Activated CD4-positive, alpha-beta T cell treated with anti-CD3 and anti-CD28 coated beads for 36 hours (primary cell): ENCODE data around the gene NDUFS3. TPM values are rescaled to one million over a fixed set of nuclear protein-coding genes. Genes with fewer than 3 reads are reported as not detected.

Experiments used
- ATAC-seq: fragments of 200-7000 bp; cut with Tn5 transposase; one replicate; pipeline ENCODE4 v1.10.0; 2021; ENCODE audit warnings: mild to moderate bottlenecking, moderate library complexity
- CTCF ChIA-PET: fragments of 350-600 bp; sonication (Branson Sonifier 250); formaldehyde crosslinking; loops from one replicate; lab custom pipeline; 2021; ENCODE audit warnings: antibody characterized with exemption; lab: Charles Lee
- POLR2A ChIA-PET: fragments of 350-600 bp; sonication (Branson Sonifier 250); formaldehyde crosslinking; loops from one replicate; lab custom pipeline; 2021; ENCODE audit warnings: antibody characterized with exemption, inconsistent platforms; lab: Charles Lee
- DNase-seq: peaks from one replicate; pipeline ENCODE4 v3.0.0-alpha.2; 2020
- H3K27ac Mint-ChIP-seq: one replicate; pipeline ENCODE4 v1.8.0; 2021; ENCODE audit warnings: mixed read lengths
- H3K27me3 Mint-ChIP-seq: one replicate; pipeline ENCODE4 v1.8.0; 2021; ENCODE audit warnings: mixed read lengths
- H3K36me3 Mint-ChIP-seq: one replicate; pipeline ENCODE4 v1.8.0; 2021; ENCODE audit warnings: low read depth, mixed read lengths
- H3K4me1 Mint-ChIP-seq: one replicate; pipeline ENCODE4 v1.8.0; 2021; ENCODE audit warnings: mixed read lengths
- H3K4me3 Mint-ChIP-seq: one replicate; pipeline ENCODE4 v1.8.0; 2021; ENCODE audit warnings: mild to moderate bottlenecking, moderate library complexity, mixed read lengths
- H3K9me3 Mint-ChIP-seq: one replicate; pipeline ENCODE4 v1.8.0; 2021; ENCODE audit warnings: low read depth, mixed read lengths
- intact Hi-C, 2 experiments: fragments of 100-400 bp; cut with DNase I in 1 of 2; cut with micrococcal nuclease in 1 of 2; formaldehyde crosslinking; loops; one replicate each; pipeline versions ENCODE4 v1.14.2 to v1.15.1; 2022 to 2024; cut with DNase I, micrococcal nuclease
- total RNA-seq, 2 experiments: library from RNA; stranded (reverse); gene quantifications; one replicate each; pipeline ENCODE4 v1.2.3, GENCODE V29; 2021

Gene NDUFS3
- total RNA-seq, 2 experiments from 2014 or later: 96.9 to 108 TPM

GRCh38 chr11:47603295-47603694 lies 24.4 kb downstream of the NDUFS3 start:
- no peak overlapping the region for H3K4me3 Mint-ChIP-seq
- DNase-seq: no peak
- ChIA-PET POLR2A (no interaction called here), CTCF (no interaction called here)
- H3K9me3 Mint-ChIP-seq: no peaks in the 10 kb centered on the region
- H3K27ac Mint-ChIP-seq: no peak overlapping the region
- intact Hi-C loops: no loop called here
- no peaks in the 10 kb centered on the region for H3K4me1 Mint-ChIP-seq
- H3K36me3 Mint-ChIP-seq: no peaks in the 10 kb centered on the region
- ATAC-seq: no peak
- H3K27me3 Mint-ChIP-seq: no peaks in the 10 kb centered on the region

GRCh38 chr11:47605921-47606320 lies 27.0 kb downstream of the NDUFS3 start:
- Mint-ChIP-seq H3K4me1 (no peaks in the 10 kb centered on the region), H3K36me3 (no peaks in the 10 kb centered on the region), H3K9me3 (no peaks in the 10 kb centered on the region), H3K27ac (no peak overlapping the region), H3K4me3 (no peak overlapping the region), H3K27me3 (no peaks in the 10 kb centered on the region)
- intact Hi-C loops: no loop called here
- DNase-seq (no peak), ATAC-seq (no peak)
- ChIA-PET CTCF (interaction anchor here (1.3 to 1.5 kb wide), 2 partner anchors 10 kb away, joined by 3 to 4 read pairs; no protein-coding TSS in a partner anchor), POLR2A (no interaction called here)

- CTCF ChIA-PET: interaction anchor here (1.1 to 1.5 kb wide), 3 partner anchors 10 to 51 kb away, joined by 3 to 4 read pairs (median 3); no protein-coding TSS in a partner anchor
- Mint-ChIP-seq H3K36me3 (no peaks in the 10 kb centered on the region), H3K9me3 (no peaks in the 10 kb centered on the region), H3K4me3 (no peak overlapping the region), H3K4me1 (no peaks in the 10 kb centered on the region), H3K27me3 (no peaks in the 10 kb centered on the region), H3K27ac (no peak overlapping the region)
- DNase-seq (no peak), ATAC-seq (no peak)
- POLR2A ChIA-PET: no interaction called here
- intact Hi-C loops: no loop called here
Observed at GRCh38 chr11:47606731-47607130, 27.9 kb downstream of the NDUFS3 start.

- POLR2A ChIA-PET: interaction anchor here (0.5 to 0.6 kb wide), 2 partner anchors 25 to 996 kb away, joined by 4 to 10 read pairs; no protein-coding TSS in a partner anchor
- Mint-ChIP-seq H3K9me3 (no peaks in the 10 kb centered on the region), H3K4me1 (no peaks in the 10 kb centered on the region), H3K27ac (no peak overlapping the region), H3K27me3 (no peaks in the 10 kb centered on the region), H3K4me3 (no peak overlapping the region), H3K36me3 (no peaks in the 10 kb centered on the region)
- CTCF ChIA-PET: interaction anchor here (0.6 to 1.3 kb wide), 3 partner anchors 13 to 90 kb away, joined by 3 to 4 read pairs (median 3); no protein-coding TSS in a partner anchor
- no peak for ATAC-seq
- DNase-seq: no peak
- intact Hi-C loops: no loop called here
Observed at GRCh38 chr11:47607380-47607779, 28.5 kb downstream of the NDUFS3 start.

GRCh38 chr11:47609675-47610074 lies 30.8 kb downstream of the NDUFS3 start:
- H3K27ac Mint-ChIP-seq: peak overlapping the region; percentile 69
- no peaks in the 10 kb centered on the region for H3K27me3 Mint-ChIP-seq
- CTCF ChIA-PET: interaction anchor here (0.6 kb wide), 1 partner anchor 88 kb away, joined by 3 read pairs; no protein-coding TSS in a partner anchor
- no peak for ATAC-seq
- POLR2A ChIA-PET: no interaction called here
- H3K4me3 Mint-ChIP-seq: no peak overlapping the region
- intact Hi-C loops: no loop called here
- no peak for DNase-seq
- no peaks in the 10 kb centered on the region for H3K36me3 Mint-ChIP-seq
- no peaks in the 10 kb centered on the region for H3K4me1 Mint-ChIP-seq
- no peaks in the 10 kb centered on the region for H3K9me3 Mint-ChIP-seq

GRCh38 chr11:47611348-47611794 lies 32.5 kb downstream of the NDUFS3 start:
- ATAC-seq (no peak), DNase-seq (no peak)
- POLR2A ChIA-PET: no interaction called here
- H3K4me1 Mint-ChIP-seq: no peaks in the 10 kb centered on the region
- no peak overlapping the region for H3K27ac Mint-ChIP-seq
- no peak overlapping the region for H3K4me3 Mint-ChIP-seq
- CTCF ChIA-PET: interaction anchor here (0.6 to 0.7 kb wide), 2 partner anchors 74 to 1561 kb away, joined by 3 read pairs; no protein-coding TSS in a partner anchor
- H3K9me3 Mint-ChIP-seq: no peaks in the 10 kb centered on the region
- no peaks in the 10 kb centered on the region for H3K27me3 Mint-ChIP-seq
- intact Hi-C loops: no loop called here
- H3K36me3 Mint-ChIP-seq: no peaks in the 10 kb centered on the region

GRCh38 chr11:47615249-47615648 lies 36.4 kb downstream of the NDUFS3 start:
- CTCF ChIA-PET: interaction anchor here (1.3 kb wide), 1 partner anchor 37 kb away, joined by 5 read pairs; the partner anchor contains the start of genes KBTBD4 and NDUFS3

GRCh38 chr11:47616726-47617416 lies 38.0 kb downstream of the NDUFS3 start:
- Mint-ChIP-seq H3K4me3 (no peak overlapping the region), H3K4me1 (no peaks in the 10 kb centered on the region), H3K27ac (no peak overlapping the region), H3K27me3 (no peaks in the 10 kb centered on the region), H3K36me3 (peaks cover 11% of the 10 kb centered on the region), H3K9me3 (no peaks in the 10 kb centered on the region)
- POLR2A ChIA-PET: interaction anchor here (0.6 to 0.7 kb wide), 3 partner anchors 22 to 166 kb away, joined by 3 to 4 read pairs (median 3); no protein-coding TSS in a partner anchor
- ATAC-seq (peak; percentile 60), DNase-seq (peak; percentile 54)
- intact Hi-C loops: no loop called here
- CTCF ChIA-PET: interaction anchor here (0.6 to 1.3 kb wide), 8 partner anchors 10 to 160 kb away, joined by 3 to 5 read pairs (median 3); no protein-coding TSS in a partner anchor

More at GRCh38 chr11:47615249-47615648, 36.4 kb downstream of the NDUFS3 start:
- intact Hi-C loops: no loop called here
- Mint-ChIP-seq H3K27ac (no peak overlapping the region), H3K27me3 (no peaks in the 10 kb centered on the region), H3K36me3 (peaks cover 9% of the 10 kb centered on the region), H3K4me3 (no peak overlapping the region), H3K4me1 (no peaks in the 10 kb centered on the region), H3K9me3 (no peaks in the 10 kb centered on the region)
- DNase-seq: no peak
- ATAC-seq: no peak
- POLR2A ChIA-PET: no interaction called here

GRCh38 chr11:47617417-47617809 lies 38.5 kb downstream of the NDUFS3 start:
- ATAC-seq (no peak), DNase-seq (no peak)
- no peaks in the 10 kb centered on the region for H3K9me3 Mint-ChIP-seq
- intact Hi-C loops: no loop called here
- H3K36me3 Mint-ChIP-seq: peaks cover 11% of the 10 kb centered on the region
- no peaks in the 10 kb centered on the region for H3K27me3 Mint-ChIP-seq
- no peaks in the 10 kb centered on the region for H3K4me1 Mint-ChIP-seq
- CTCF ChIA-PET: interaction anchor here (0.6 to 0.8 kb wide), 3 partner anchors 36 to 153 kb away, joined by 3 read pairs; no protein-coding TSS in a partner anchor
- no peak overlapping the region for H3K4me3 Mint-ChIP-seq
- no peak overlapping the region for H3K27ac Mint-ChIP-seq
- POLR2A ChIA-PET: no interaction called here

- CTCF ChIA-PET: interaction anchor here (1.0 to 1.1 kb wide), 2 partner anchors 14 to 247 kb away, joined by 3 read pairs; no protein-coding TSS in a partner anchor
- no peak overlapping the region for H3K27ac Mint-ChIP-seq
Observed at GRCh38 chr11:47620836-47621378, 42.0 kb downstream of the NDUFS3 start.

GRCh38 chr11:47626234-47626633 lies 47.4 kb downstream of the NDUFS3 start:
- Mint-ChIP-seq H3K4me1 (no peaks in the 10 kb centered on the region), H3K9me3 (no peaks in the 10 kb centered on the region), H3K4me3 (no peak overlapping the region), H3K36me3 (peaks cover 35% of the 10 kb centered on the region), H3K27ac (no peak overlapping the region), H3K27me3 (no peaks in the 10 kb centered on the region)
- intact Hi-C loops: loop anchor here in 1 of 2 experiments (10.0 kb wide), 1 partner anchor 851 kb away; no protein-coding TSS in a partner anchor
- DNase-seq (no peak), ATAC-seq (no peak)
- ChIA-PET CTCF (no interaction called here), POLR2A (no interaction called here)

More at GRCh38 chr11:47620836-47621378, 42.0 kb downstream of the NDUFS3 start:
- Mint-ChIP-seq H3K4me1 (no peaks in the 10 kb centered on the region), H3K4me3 (no peak overlapping the region), H3K9me3 (no peaks in the 10 kb centered on the region), H3K36me3 (peaks cover 22% of the 10 kb centered on the region), H3K27me3 (no peaks in the 10 kb centered on the region)
- POLR2A ChIA-PET: interaction anchor here (0.6 kb wide), 1 partner anchor 53 kb away, joined by 7 read pairs; no protein-coding TSS in a partner anchor
- DNase-seq (no peak), ATAC-seq (no peak)
- intact Hi-C loops: loop anchor here in 1 of 2 experiments (10.0 kb wide), 1 partner anchor 846 kb away; no protein-coding TSS in a partner anchor
